Measurements from ENCODE around the gene DSCAM. TPM values are rescaled to one million over a fixed set of nuclear protein-coding genes. Genes with fewer than 3 reads are reported as not detected.

Gene DSCAM
- total RNA-seq, 1 experiment from 2014 or later: 0.13 TPM

GRCh38 chr21:40803101-40803500 is 43.9 kb downstream of the DSCAM start:
- ChIA-PET POLR2A (no interaction called here), CTCF (no interaction called here)
- DNase-seq (ENCODE audit: low spot score) (no peak), ATAC-seq (no peak)
- H3K4me3 Mint-ChIP-seq: no peak overlapping the region
- no peak overlapping the region for H3K27ac Mint-ChIP-seq
- H3K27me3 Mint-ChIP-seq (ENCODE audit: low read depth): no peaks in the 10 kb centered on the region
- TF ChIP-seq FOXP4 (CRISPR knock-in tag; IDR thresholded peaks at IDR 0.05): no peak
- no peak for TF ChIP-seq OVOL2 (CRISPR knock-in tag; IDR thresholded peaks at IDR 0.05; ENCODE audit: borderline replicate concordance)
- TF ChIP-seq, protein P1, sequence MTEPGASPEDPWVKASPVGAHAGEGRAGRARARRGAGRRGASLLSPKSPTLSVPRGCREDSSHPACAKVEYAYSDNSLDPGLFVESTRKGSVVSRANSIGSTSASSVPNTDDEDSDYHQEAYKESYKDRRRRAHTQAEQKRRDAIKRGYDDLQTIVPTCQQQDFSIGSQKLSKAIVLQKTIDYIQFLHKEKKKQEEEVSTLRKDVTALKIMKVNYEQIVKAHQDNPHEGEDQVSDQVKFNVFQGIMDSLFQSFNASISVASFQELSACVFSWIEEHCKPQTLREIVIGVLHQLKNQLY (CRISPR knock-in tag; IDR thresholded peaks at IDR 0.05): no peak
- no peak for TF ChIP-seq ZNF317 (CRISPR knock-in tag; IDR thresholded peaks at IDR 0.05; ENCODE audit: borderline replicate concordance, low read depth)
- no peak for TF ChIP-seq GTF2I (CRISPR knock-in tag; conservative IDR thresholded peaks at IDR 0.05)
- peaks cover 7% of the 10 kb centered on the region for H3K4me1 Mint-ChIP-seq
- peaks cover 28% of the 10 kb centered on the region for H3K36me3 Mint-ChIP-seq
- H3K9me3 Mint-ChIP-seq: peaks cover 67% of the 10 kb centered on the region

DNA sequence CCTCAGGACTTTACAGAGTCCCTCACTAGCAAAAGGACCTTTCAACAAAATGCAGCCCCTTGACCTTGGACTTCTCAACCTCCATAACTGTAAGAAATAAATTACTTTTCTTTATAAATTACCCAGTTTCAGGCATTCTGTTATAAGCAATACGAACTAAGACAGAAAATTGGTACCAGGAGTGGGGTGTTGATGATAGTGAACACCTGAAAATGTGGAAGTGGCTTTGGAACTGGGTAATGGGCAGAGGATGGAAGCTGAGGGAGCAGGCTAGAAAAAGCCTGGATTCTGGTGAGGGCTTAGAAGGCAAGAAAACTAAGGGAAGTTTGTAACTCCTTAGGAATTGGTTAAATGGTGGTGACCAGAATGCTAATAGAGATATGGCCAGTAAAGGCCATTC is 46.8 kb downstream of the DSCAM start:
- ChIA-PET POLR2A (no interaction called here), CTCF (no interaction called here)
- Mint-ChIP-seq H3K4me3 (no peak overlapping the region), H3K9me3 (peaks cover 66% of the 10 kb centered on the region), H3K27me3 (ENCODE audit: low read depth) (no peaks in the 10 kb centered on the region), H3K36me3 (peaks cover 31% of the 10 kb centered on the region), H3K4me1 (peaks cover 7% of the 10 kb centered on the region), H3K27ac (no peak overlapping the region)
- DNase-seq (ENCODE audit: low spot score): no peak
- TF ChIP-seq ZNF317 (CRISPR knock-in tag; IDR thresholded peaks at IDR 0.05; ENCODE audit: borderline replicate concordance, low read depth) (no peak), JAZF1 (CRISPR knock-in tag; IDR thresholded peaks at IDR 0.05) (no peak), OVOL2 (CRISPR knock-in tag; IDR thresholded peaks at IDR 0.05; ENCODE audit: borderline replicate concordance) (no peak), E2F5 (CRISPR knock-in tag; IDR thresholded peaks at IDR 0.05) (no peak), ATF3 (CRISPR knock-in tag; conservative IDR thresholded peaks at IDR 0.05) (no peak), ELF4 (CRISPR knock-in tag; IDR thresholded peaks at IDR 0.05; ENCODE audit: low read depth) (no peak)
- no peak for ATAC-seq

DNA sequence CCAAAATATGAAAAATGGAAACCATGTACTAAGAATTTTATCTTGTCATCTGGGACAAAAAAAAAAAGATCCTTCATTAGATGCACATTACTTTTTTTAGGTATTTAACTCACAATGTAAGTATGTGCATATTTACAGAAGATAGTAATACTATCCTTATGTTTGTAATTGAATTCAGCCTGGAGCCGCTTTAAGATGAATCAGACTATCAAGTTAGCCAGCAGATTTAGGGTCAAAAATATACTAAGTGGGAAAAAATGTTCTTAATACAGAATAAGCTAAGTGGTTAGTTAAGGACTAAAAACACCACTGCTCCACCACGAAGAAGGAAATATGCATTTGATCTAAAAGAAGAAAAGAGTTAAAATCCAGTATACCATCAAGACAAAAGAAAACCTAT is 49.1 kb downstream of the DSCAM start:
- no peak overlapping the region for H3K4me3 Mint-ChIP-seq
- no peak for ATAC-seq
- CTCF ChIA-PET: no interaction called here
- POLR2A ChIA-PET: no interaction called here
- peaks cover 60% of the 10 kb centered on the region for H3K9me3 Mint-ChIP-seq
- DNase-seq (ENCODE audit: low spot score): no peak
- no peak overlapping the region for H3K27ac Mint-ChIP-seq
- no peaks in the 10 kb centered on the region for H3K27me3 Mint-ChIP-seq (ENCODE audit: low read depth)
- H3K36me3 Mint-ChIP-seq: peaks cover 31% of the 10 kb centered on the region
- no peaks in the 10 kb centered on the region for H3K4me1 Mint-ChIP-seq
- no peak for TF ChIP-seq ZNF317 (CRISPR knock-in tag; IDR thresholded peaks at IDR 0.05; ENCODE audit: borderline replicate concordance, low read depth)
- TF ChIP-seq HMGXB4 (CRISPR knock-in tag; IDR thresholded peaks at IDR 0.05): no peak
- TF ChIP-seq, protein P1 (CRISPR knock-in tag; IDR thresholded peaks at IDR 0.05): no peak
- no peak for TF ChIP-seq MYBL2 (CRISPR knock-in tag; IDR thresholded peaks at IDR 0.05)
- TF ChIP-seq PRDM15 (CRISPR knock-in tag; IDR thresholded peaks at IDR 0.05): no peak
- TF ChIP-seq, protein P2, sequence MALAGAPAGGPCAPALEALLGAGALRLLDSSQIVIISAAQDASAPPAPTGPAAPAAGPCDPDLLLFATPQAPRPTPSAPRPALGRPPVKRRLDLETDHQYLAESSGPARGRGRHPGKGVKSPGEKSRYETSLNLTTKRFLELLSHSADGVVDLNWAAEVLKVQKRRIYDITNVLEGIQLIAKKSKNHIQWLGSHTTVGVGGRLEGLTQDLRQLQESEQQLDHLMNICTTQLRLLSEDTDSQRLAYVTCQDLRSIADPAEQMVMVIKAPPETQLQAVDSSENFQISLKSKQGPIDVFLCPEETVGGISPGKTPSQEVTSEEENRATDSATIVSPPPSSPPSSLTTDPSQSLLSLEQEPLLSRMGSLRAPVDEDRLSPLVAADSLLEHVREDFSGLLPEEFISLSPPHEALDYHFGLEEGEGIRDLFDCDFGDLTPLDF (CRISPR knock-in tag; IDR thresholded peaks at IDR 0.05): no peak
